CD4-positive, alpha-beta T cell treated with Interleukin-17A for 4 hours (primary cell): ENCODE results near the gene PRCC.
A peak's percentile ranks its signal among the peaks of the same experiment; 100 is the strongest.
"Not testable (repeated sequence)": the region's sequence is repeated elsewhere in the genome, so short reads cannot be mapped to it uniquely, and the experiment has no call there.

Source experiments
- DNase-seq: peaks from one replicate; pipeline ENCODE4 v3.0.0-alpha.2; 2020; ENCODE audit warnings: mixed read lengths

PRCC gene

DNA sequence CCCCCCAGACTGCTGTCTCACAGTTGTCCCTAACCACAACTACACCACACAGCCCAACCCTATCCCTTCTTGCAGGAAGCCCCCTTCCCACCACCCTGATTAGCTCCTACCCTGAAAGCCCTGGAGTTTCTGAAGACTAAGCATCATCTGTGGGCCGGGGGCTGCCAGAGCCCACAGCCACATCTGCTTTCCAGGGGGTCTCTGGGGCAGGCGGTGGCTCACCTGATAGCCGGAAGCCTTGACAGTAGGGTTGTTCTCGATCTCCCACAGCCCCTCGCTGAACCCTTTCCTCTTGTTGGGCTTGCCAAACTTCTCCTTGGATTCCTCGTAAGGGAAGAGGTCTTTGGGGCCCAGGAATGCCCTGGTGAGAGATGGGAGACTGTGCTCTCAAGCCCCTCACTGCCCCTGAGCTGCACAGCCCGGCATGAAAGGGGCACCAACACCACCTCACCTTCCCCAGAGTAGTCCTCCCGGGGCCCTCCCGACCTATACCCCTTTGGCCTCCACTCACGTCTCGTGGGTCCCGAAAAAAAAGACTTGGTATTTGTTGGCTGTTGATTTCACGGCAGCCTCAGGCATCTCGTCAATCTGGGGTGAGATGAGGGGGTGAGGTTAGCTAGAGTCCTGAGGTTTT, 22.4 kb upstream of the PRCC start:
- no peak for DNase-seq

DNA sequence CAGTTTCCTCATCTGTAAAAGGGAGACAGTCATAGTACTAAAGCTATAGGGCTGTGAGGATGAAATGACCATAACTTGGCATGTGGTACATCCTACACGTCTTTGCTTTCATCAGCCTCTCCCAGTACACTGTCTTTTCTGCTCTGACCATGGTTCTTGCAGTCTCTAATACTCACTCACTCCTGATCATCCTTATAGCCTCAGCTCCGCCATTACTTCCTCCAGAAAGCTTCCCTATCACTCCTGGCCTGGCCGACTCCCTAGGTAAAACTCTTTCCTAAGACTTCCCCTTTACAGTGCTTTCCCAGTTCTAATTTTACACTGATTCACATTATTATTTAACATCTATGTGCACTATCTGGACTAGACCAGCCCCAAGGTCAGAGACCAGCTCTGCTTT, 21.5 kb upstream of the PRCC start:
- DNase-seq: no peak

DNA sequence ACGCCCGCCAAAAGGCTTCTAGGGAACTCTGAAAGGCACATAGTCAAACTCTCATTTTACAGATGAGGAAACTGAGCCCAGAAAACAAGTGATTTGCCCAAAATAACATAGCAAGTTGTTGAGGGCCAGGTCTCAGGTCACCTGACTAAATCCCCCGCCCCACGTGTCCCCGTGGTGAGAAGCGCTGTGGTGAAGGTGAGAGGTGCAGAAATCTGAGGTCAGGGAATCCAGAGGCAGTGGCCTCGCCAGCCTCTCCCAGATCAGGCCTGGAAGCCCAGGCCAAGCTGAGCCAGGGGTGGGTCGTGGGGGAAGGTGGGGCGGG, 21.0 kb upstream of the PRCC start:
- DNase-seq: no peak

GRCh38 chr1:156746728-156747631, 20.4 kb upstream of the PRCC start:
- DNase-seq: peak; percentile 79

- DNase-seq: peak; percentile 30
Measured at GRCh38 chr1:156747742-156748669, 19.3 kb upstream of the PRCC start.

- no peak for DNase-seq
Measured at GRCh38 chr1:156748670-156749418, 18.5 kb upstream of the PRCC start.

- DNase-seq: no peak
Measured at GRCh38 chr1:156749419-156750118, 17.8 kb upstream of the PRCC start.

DNA sequence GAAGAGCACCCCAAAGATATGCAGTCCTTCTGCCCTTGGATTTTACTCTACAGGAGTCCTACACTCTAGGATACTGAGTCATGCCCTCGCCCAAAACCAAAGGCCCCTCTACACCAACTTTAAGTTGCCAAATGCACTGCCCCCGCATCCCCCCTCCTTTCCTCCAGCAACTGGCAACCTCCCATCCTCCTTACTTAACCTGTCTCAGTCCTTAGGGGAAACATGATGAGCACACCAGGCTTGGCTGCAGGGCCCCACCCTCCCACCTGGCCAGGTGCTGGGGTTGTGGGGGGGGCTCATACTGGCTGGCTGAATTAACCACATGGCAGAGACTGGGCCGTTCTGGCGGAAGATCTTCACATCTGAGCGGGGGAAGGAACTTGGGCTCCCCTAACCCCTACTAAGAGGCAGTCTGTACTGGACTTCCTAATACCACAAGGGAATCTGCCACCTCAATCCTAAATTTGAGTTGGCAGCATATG, 17.1 kb upstream of the PRCC start:
- peak; percentile 52 for DNase-seq

DNA sequence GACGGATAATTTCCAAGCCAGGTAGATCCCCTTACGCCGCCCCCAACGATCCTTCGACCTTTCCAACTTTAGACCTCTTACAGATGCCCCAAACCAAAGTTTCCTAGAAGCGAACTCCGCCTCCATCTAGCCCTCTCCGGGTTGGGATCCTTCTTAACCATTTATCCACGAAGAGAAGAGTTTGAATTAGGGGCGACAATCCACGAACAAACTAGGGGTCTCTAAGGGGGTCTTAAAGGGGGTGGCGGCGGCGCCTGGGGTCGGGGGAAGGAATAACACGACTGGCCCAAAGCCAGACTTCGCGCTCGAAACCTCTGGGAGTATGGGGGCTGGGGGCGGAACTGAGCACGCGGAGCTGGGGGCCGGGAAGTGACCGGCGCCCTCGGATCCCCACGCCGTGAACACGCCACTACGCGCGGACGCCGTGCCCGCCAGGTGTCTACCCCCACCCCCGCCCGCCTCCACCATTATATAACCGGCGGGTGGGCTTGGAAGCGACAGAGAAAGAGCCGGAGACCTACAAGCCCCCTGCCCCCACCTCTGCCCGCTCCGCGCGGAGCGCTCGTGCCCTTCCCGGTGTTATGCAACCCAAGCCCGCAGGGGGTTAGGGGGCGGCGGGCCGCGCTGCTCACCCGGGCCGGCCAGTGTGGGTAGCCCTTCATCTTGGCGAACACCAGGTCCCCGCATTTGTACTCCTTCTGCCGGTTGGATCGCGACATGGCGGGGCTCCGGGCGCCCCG, 16.5 kb upstream of the PRCC start:
- peak; percentile 56 for DNase-seq

DNA sequence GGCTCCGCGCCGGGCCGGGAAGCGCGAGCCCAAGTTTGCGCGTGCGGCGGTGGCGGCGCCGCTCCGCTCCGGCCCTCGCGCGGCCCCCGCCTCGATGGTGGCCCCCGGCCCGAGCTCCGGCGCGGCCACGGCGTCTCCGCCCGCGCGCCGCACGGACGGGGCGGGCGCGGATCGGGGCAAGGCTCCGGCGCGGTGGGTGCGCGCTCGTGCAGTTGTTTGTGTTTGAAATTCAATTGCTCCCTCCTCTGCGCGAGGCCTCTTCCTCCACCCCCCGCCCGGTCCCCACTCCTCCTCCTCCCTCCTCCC, 15.9 kb upstream of the PRCC start, which contains the start of gene HDGF:
Gene HDGF (minus strand): TSS at position 225 of the 306 bp plus-strand sequence. CDS start 246 bp downstream, outside the sequence.
- no peak for DNase-seq

DNA sequence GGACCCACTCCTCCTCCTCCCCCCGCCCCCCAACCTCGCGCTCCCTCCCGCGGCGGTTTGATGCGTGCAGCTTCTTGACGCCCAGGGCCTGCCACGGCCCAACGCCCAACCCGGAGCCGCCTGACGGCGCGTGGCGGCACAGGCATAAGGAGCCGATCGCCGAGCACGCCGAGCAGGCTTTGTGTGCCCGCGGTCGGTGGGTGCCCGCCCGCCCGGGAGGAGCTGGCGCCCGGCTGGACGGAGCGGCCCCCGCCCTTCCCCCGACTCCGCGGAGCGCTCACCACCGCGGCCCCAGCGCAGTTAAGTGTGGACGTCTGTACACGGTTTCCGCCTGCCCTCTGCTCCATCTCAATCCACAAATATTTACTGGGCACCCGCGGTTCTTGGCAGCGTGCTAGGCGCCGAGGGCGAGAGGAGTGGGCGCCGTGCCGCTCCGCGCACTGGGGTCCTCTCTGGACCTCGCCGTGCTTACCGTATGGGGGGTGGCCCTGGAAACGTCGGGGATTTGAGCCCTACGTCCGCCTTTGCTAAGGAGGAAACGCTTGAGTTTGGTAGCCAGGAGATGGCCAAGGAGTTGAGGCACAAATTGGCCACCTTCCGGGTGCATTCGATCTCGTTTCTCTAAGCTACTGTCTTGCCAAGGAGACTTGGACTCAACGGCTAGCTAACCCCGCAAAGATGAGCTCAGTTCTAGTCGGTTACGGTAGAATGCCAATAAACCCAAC, 15.4 kb upstream of the PRCC start:
- peak; percentile 98 for DNase-seq

DNA sequence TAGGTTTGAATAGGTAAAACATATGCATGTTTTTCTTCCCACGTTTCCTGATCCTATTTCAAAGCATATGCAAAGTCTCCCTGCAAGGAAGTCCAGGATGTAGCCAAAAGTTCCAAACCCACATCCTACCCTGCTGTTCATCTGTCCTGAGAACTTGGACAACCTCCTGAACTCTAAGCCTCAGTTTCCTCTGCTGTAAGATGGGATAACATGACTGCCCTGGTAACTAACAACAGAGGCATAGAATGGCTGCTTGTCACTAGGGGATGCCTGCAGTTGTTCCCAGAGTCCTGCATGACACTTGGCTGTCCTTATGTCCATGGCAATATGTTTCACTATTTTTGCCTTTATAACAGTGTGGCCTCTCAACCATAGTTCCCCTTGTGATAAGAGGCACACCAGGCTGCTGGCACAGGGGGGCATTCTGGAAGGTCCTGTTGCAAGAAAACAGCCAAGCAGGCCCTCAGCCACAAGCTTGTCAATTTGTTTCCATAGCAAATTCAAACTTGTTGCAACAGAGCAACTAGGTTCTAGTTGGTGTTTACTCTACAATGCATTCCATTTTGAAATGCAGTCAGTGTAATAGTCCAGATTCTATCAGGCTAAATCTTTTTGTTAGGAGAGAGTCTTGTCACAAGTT, 14.4 kb upstream of the PRCC start:
- DNase-seq: no peak

- DNase-seq: no peak
Measured at GRCh38 chr1:156754219-156754618, 13.1 kb upstream of the PRCC start.

- DNase-seq: no peak
Measured at GRCh38 chr1:156755527-156755950, 11.8 kb upstream of the PRCC start.

- no peak for DNase-seq
Measured at GRCh38 chr1:156756355-156756754, 11.0 kb upstream of the PRCC start.

DNA sequence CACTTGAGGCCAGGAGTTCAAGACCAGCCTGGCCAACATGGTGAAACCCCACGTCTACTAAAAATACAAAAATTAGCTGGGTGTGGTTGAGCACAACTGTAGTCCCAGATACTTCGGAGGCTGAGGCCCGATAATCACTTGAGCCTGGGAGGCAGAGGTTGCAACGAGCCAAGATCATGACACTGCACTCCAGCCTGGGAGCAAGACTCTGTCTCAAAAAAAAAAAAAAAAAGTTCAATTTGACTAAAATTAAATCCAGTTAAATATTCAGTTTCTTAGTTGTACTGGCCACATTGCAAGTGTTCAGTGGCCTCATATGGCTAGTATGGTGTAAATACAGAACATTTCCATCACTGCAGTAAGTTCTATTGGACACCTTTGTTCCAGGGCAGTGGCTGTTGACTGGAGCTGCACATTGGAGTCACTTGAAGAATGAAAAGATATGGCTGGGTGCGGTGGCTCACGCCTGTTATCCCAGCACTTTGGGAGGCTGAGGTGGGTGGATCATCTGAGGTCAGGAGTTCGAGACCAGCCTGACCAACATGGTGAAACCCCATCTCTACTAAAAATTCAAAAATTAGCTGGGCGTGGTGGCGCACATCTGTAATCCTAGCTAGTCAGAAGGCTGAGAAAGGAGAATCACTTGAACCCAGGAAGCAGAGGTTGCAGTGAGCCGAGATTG, 9.6 kb upstream of the PRCC start:
- DNase-seq: not testable (repeated sequence)

GRCh38 chr1:156760092-156760795, 7.1 kb upstream of the PRCC start:
- DNase-seq: no peak

DNA sequence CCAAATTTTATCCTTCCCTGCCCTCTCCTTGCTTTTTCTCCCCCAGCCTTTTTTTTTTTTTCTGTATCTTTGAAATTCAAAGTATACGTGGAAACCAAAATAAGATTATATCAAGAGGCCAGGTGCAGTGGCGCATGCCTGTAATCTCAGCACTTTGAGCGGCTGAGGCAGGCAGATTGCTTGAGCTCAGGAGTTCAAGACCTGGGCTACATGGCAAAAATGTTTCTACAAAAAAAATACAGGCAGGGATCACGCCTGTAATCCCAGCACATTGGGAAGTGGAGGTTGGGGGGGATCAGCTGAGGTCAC, 6.6 kb upstream of the PRCC start:
- no peak for DNase-seq

- DNase-seq: not testable (repeated sequence)
Measured at GRCh38 chr1:156765136-156765535, 2.2 kb upstream of the PRCC start.
